Adrenal gland (tissue), 5 donors: ENCODE measurements around the gene DRD1.

Source experiments
- CTCF ChIP-seq, 6 experiments: fragments of 450-650 bp in 4 of 6; fragments of 200-600 bp in 2 of 6; sonication (generic) in 1 of 6; IDR thresholded peaks; 1 replicate in 5 of 6; 2 replicates in 1 of 6; pipeline versions ENCODE4 v1.5.1 to v1.8.0; 2016 to 2021; ENCODE audit warnings: antibody characterized with exemption in 6 of 6, mild to moderate bottlenecking in 2 of 6, moderate library complexity in 1 of 6
- POLR2A ChIP-seq, 2 donors: fragments of 450-650 bp; IDR thresholded peaks; one replicate each; pipeline ENCODE4 v1.6.1; 2017; ENCODE audit warnings: antibody characterized with exemption in 2 of 2, mild to moderate bottlenecking in 2 of 2, moderate library complexity in 1 of 2
- donor health status: DM: no; HTN: no; CAD: no.

DNA sequence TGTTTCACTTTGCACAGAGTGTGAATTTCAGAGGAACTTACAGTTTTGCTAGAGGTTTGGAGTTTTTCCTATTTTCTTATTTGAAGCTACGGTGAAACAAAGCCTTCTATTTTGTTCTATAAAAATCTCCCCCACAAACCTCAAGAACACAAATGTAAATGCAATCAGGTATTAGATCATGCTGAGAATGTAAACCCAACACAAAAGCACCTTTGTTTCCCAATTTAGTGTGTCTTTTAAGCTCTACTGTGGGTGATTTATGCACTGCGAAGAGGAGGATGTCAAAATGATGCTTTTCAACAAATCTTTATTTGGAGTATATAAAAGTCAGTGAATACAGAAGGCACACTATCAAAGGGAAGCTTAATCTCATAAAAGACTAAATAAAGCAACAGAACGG lies 4.3 kb upstream of the DRD1 start:
- TF ChIP-seq CTCF (IDR thresholded peaks at IDR 0.05) (no peak), POLR2A (IDR thresholded peaks at IDR 0.05) (no peak)
